ENCODE results near the gene CFAP20DC. TPM values are rescaled to one million over a fixed set of nuclear protein-coding genes. Genes with fewer than 3 reads are reported as not detected.

CFAP20DC gene
- total RNA-seq, 1 experiment from 2014 or later = 2.8 TPM

DNA sequence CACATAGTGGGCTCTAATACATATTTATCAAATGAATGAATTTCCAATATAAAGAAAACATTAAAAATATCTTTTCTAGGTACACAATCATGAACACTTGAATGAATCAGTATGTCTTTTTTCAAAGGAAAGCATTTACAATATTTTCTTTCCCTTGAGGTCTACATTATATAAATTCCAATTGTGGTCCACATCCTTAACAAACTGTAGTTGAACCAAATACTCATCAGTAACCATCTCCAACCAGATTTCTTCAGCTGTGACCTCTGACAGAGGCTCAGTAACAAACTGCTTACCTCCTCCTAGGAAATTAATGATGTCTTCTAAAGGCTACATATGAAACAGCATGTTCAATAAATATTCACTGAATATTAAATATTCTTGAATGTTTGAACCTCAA, 58.8 kb downstream of the CFAP20DC start:
- DNase-seq = no peak
- H3K27ac Mint-ChIP-seq (ENCODE audit: unreplicated experiment) = no peak overlapping the region
- H3K9me3 Mint-ChIP-seq (ENCODE audit: unreplicated experiment) = no peaks in the 10 kb centered on the region
- ChIA-PET POLR2A (no interaction called here), CTCF (no interaction called here)
- intact Hi-C loops (cut with micrococcal nuclease; ENCODE audit: unreplicated experiment) = no loop called here
- Histone ChIP-seq H3K27me3 (replicated peaks; ENCODE audit: control insufficient read depth, insufficient read depth, low read length) (no peaks in the 10 kb centered on the region), H3K4me1 (no peaks in the 10 kb centered on the region), H3K36me3 (ENCODE audit: control insufficient read depth, insufficient read depth, low read length) (no peaks in the 10 kb centered on the region), H3K9me3 (no peaks in the 10 kb centered on the region), H3K4me3 (ENCODE audit: low read depth, low read length) (no peak overlapping the region)
- H3K4me3 Mint-ChIP-seq (ENCODE audit: unreplicated experiment) = no peak overlapping the region
- BruUV-seq (replicated peaks) = no TSS peak
- TF ChIP-seq, protein P1, sequence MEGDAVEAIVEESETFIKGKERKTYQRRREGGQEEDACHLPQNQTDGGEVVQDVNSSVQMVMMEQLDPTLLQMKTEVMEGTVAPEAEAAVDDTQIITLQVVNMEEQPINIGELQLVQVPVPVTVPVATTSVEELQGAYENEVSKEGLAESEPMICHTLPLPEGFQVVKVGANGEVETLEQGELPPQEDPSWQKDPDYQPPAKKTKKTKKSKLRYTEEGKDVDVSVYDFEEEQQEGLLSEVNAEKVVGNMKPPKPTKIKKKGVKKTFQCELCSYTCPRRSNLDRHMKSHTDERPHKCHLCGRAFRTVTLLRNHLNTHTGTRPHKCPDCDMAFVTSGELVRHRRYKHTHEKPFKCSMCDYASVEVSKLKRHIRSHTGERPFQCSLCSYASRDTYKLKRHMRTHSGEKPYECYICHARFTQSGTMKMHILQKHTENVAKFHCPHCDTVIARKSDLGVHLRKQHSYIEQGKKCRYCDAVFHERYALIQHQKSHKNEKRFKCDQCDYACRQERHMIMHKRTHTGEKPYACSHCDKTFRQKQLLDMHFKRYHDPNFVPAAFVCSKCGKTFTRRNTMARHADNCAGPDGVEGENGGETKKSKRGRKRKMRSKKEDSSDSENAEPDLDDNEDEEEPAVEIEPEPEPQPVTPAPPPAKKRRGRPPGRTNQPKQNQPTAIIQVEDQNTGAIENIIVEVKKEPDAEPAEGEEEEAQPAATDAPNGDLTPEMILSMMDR (IDR thresholded peaks at IDR 0.05; ENCODE audit: insufficient read depth in 1 of 2, low read depth in 1 of 2, low read length in 1 of 2, severe bottlenecking in 1 of 2, unreplicated experiment in 1 of 2) = no peak
- peaks cover 3% of the 10 kb centered on the region for H3K27me3 Mint-ChIP-seq (ENCODE audit: insufficient read depth, unreplicated experiment)
- H3K36me3 Mint-ChIP-seq (ENCODE audit: insufficient read depth, unreplicated experiment) = no peaks in the 10 kb centered on the region
- H3K4me1 Mint-ChIP-seq (ENCODE audit: low read depth, unreplicated experiment) = no peaks in the 10 kb centered on the region

DNA sequence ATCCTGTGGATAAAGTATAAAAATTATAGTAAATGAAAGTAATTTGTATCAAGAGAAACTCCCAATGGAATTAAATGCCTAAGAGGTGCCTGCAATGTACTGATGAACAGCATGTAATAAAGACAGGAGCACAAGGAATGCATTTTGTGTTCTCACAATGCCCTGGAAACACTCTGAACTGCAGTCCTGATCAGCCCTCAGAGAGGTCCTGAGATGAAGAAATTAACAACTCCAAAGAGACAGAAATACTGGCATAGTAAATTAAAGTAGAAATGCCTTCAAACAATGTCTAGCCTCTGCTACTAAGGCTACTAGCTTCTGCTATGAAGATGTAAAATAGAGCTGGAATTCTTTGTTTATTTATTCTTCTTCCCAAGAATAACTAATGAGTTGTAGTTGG, 59.9 kb downstream of the CFAP20DC start:
- ChIA-PET POLR2A (no interaction called here), CTCF (no interaction called here)
- no peaks in the 10 kb centered on the region for H3K9me3 ChIP-seq
- no peaks in the 10 kb centered on the region for H3K36me3 Mint-ChIP-seq (ENCODE audit: insufficient read depth, unreplicated experiment)
- H3K9me3 Mint-ChIP-seq (ENCODE audit: unreplicated experiment) = no peaks in the 10 kb centered on the region
- intact Hi-C loops (cut with micrococcal nuclease; ENCODE audit: unreplicated experiment) = no loop called here
- no peak overlapping the region for H3K27ac Mint-ChIP-seq (ENCODE audit: unreplicated experiment)
- H3K4me3 ChIP-seq (ENCODE audit: low read depth, low read length) = no peak overlapping the region
- H3K4me1 Mint-ChIP-seq (ENCODE audit: low read depth, unreplicated experiment) = no peaks in the 10 kb centered on the region
- H3K27me3 Mint-ChIP-seq (ENCODE audit: insufficient read depth, unreplicated experiment) = peaks cover 3% of the 10 kb centered on the region
- H3K4me1 ChIP-seq = no peaks in the 10 kb centered on the region
- DNase-seq = no peak
- TF ChIP-seq, protein P1 (IDR thresholded peaks at IDR 0.05; ENCODE audit: insufficient read depth in 1 of 2, low read depth in 1 of 2, low read length in 1 of 2, severe bottlenecking in 1 of 2, unreplicated experiment in 1 of 2) = no peak
- H3K36me3 ChIP-seq (ENCODE audit: control insufficient read depth, insufficient read depth, low read length) = no peaks in the 10 kb centered on the region
- no TSS peak for BruUV-seq (replicated peaks)
- H3K4me3 Mint-ChIP-seq (ENCODE audit: unreplicated experiment) = no peak overlapping the region
- no peaks in the 10 kb centered on the region for H3K27me3 ChIP-seq (replicated peaks; ENCODE audit: control insufficient read depth, insufficient read depth, low read length)

DNA sequence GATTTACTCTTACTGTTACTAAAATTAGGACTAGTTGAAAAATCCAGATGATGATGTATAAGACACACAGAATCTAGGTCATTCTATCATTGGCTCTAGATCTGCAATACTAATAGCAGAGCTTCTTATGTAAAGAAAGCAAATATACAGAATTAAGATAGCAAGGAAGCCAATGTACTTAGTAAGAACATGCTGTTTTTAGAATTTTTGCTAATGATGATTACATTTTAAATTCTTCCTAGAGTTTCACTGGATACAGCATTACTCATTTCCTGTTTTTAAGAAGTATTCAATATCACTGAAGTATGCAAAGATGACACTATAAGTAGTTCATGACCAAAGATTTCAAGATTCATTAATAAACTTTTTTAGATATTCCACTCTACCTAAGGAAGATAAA, 60.7 kb downstream of the CFAP20DC start:
- TF ChIP-seq, protein P1 (IDR thresholded peaks at IDR 0.05; ENCODE audit: insufficient read depth in 1 of 2, low read depth in 1 of 2, low read length in 1 of 2, severe bottlenecking in 1 of 2, unreplicated experiment in 1 of 2) = no peak
- Mint-ChIP-seq H3K4me1 (ENCODE audit: low read depth, unreplicated experiment) (no peaks in the 10 kb centered on the region), H3K27ac (ENCODE audit: unreplicated experiment) (no peak overlapping the region), H3K9me3 (ENCODE audit: unreplicated experiment) (no peaks in the 10 kb centered on the region), H3K27me3 (ENCODE audit: insufficient read depth, unreplicated experiment) (peaks cover 3% of the 10 kb centered on the region), H3K4me3 (ENCODE audit: unreplicated experiment) (no peak overlapping the region), H3K36me3 (ENCODE audit: insufficient read depth, unreplicated experiment) (no peaks in the 10 kb centered on the region)
- no peak for DNase-seq
- H3K4me1 ChIP-seq = no peaks in the 10 kb centered on the region
- H3K9me3 ChIP-seq = no peaks in the 10 kb centered on the region
- H3K4me3 ChIP-seq (ENCODE audit: low read depth, low read length) = no peak overlapping the region
- CTCF ChIA-PET = no interaction called here
- POLR2A ChIA-PET = no interaction called here
- intact Hi-C loops (cut with micrococcal nuclease; ENCODE audit: unreplicated experiment) = no loop called here
- H3K36me3 ChIP-seq (ENCODE audit: control insufficient read depth, insufficient read depth, low read length) = no peaks in the 10 kb centered on the region
- no peaks in the 10 kb centered on the region for H3K27me3 ChIP-seq (replicated peaks; ENCODE audit: control insufficient read depth, insufficient read depth, low read length)
- no TSS peak for BruUV-seq (replicated peaks)
